RPMI7951 (cell line): ENCODE data around the gene HOXA13. TPM values are rescaled to one million over a fixed set of nuclear protein-coding genes. Genes with fewer than 3 reads are reported as not detected.

Source experiments
- DNase-seq: peaks from one replicate; pipeline ENCODE4 v3.0.0-alpha.2; 2012; ENCODE audit warnings: low read depth
- total RNA-seq: library from RNA; depleted of rRNA; stranded (reverse); fragments of >200 nt; shearing (Covaris generic); gene quantifications from 2 replicates; pipeline ENCODE4 v1.2.3, GENCODE V29; 2014

HOXA13 gene
- total RNA-seq, 1 experiment from 2014 or later: 2.3 TPM

DNA sequence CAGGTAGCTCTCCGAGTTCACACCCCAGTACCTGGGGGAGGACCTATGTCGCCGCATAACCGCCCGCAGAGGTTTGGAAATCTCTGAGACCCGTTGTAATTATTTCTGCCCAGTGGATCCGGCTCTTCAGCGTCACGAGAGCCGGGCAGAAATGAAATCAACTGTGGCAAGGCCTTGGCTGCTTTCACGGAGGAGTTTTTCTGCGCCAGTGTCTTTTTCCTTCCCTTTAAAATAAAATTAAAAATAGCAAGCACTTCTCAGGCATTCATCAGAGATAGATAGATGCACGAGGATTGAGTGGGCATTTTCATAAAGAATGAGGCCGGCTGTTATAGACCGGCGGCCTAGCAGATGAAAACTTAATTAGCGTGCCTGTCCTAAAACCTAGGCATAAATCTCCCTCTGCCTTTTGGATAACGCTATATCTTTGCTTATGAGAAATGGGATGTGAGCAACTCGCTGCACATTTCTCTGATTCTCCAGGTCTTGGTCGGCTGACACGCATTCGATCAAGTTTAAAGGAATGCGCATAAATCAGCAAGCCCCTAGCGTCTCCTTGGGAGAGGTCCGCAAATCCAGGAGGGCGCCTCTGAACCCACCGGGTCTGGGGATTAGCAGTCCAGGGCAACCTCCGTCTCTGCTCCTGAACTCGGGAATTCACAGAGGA lies 6.4 kb downstream of the HOXA13 start:
- DNase-seq: no peak

DNA sequence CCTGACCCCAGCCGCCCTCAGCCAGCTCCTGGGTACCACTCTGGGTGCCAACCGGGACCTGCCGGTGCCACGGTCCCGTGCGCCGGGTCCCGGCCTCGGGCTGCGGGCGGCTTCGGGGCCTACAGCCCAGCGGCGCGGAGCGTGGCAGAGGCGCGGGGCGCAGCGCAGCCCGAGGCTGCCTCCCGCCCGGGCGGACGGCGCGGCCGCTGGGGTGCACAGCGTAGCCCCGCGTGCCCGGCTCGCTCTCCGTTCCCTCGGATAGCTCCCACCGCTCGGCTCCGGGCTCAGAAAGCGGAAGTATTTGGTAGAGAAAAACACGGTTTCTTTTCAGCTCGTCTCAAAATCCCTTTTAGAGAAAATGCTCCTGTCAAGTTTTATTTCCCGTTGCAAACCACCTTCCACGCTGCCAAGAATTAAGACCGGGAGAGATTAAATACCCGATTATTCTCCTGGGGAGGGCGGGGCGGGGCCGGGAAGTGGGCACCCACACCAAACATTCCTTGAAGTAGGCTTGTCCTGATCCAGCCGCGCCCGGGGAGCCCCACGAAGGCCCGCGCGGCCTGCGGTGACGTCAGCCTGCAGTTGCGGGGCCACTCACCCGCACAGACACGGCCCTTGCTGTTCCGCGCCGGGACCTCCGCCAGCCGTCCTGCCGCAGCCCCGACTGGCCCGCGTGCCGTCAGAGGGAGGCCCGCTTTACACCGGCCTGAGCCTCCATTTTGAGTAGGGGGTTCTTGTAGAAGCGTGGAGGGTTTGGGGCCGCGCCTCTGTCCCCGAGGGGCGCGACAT lies 7.2 kb downstream of the HOXA13 start:
- DNase-seq: no peak

DNA sequence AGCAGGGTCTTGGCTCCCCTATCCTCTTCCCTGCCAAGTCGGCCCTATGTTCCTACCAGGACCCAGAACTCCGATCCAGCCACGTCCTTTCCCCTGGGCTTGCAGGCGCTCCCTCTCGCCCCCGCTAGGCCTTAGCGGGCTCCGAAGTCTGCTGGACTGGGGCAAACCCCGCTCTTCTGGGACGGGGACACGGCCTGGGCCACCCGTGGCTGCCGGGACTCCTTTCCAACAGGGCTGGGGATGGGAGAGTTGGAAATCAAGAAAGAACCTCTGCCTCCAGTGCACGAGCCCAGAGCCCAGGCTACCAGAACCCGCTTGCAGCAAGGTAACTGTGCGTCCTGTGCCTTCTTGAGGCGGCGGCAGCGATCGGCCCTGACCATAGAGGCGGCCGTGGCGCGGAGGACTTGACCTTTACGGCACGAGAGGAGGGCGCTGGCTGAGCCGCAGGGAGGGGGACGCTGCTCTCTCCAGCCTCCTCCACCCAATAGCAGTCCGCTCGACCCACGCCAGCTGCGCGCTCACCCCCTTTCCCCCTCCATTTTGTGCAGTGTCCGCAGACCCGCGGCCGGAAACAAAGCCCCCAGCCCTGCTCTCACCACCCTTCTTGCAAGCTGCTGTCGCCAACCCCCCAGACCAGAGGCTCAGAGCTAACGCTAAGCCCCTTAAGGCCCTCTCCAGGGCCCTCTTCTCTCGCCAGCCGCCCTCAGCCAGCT lies 7.9 kb downstream of the HOXA13 start:
- DNase-seq: no peak

DNA sequence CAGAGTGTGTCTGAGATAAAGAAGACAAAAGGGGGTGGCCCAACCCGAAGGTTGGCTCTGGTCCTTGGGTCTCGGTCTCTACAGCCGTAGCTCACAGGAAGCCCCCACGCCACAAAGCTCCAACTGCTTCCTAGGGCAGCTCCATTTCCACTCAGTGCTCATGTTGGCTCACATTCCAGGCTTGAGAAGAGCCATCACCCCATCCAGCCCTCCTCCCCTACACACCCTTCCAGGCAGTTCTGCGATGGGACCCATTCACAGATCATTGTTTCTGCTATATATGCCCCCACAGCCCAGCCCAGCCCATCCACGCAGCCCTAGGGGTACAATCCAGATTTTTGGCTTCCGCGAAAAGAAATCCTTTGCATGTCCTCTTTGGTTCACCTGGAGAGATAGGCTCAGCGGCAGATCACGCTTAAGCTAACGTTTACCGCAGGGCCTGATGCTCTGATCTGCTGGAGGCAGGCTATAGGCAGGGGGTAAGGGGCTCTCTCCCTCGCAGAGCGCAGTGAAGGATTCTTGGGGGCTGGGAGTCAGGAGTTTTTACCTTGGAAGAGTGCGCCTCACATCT lies 8.6 kb downstream of the HOXA13 start:
- no peak for DNase-seq

DNA sequence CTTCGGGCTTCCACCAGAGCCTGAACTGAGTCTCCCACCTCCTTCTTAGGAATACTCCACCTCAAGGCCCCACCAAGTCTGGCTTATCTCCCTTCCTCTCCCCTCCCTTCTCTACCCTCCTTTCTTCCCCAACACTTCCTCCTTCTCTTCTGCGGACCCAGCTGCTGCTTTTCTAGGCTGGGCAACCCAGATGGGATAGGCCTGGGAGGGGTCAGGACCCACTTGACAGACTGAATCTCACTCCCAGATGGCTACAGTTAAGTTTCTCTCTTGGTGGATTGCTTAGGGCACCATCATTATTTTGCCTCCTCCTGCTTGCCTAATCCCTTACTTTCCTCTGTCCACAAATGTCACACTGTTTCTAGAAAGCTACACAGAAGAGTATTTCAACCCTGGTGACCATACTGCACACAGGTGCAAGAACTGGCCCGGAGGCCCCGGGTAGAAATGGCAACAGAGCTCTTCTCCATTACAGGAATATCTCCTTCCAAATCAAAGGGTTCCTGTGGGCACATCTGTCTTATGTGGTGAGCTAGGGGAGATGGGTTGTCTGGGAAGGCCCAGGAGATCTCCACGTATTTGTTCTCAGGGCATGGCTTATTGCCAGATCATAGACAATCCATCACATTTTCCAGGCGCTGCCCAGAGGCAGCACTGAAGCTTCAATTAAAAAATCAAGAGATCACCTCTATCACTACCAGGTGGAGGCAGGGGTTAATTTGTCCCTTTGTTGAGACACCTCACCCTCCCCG lies 9.7 kb downstream of the HOXA13 start:
- no peak for DNase-seq

DNA sequence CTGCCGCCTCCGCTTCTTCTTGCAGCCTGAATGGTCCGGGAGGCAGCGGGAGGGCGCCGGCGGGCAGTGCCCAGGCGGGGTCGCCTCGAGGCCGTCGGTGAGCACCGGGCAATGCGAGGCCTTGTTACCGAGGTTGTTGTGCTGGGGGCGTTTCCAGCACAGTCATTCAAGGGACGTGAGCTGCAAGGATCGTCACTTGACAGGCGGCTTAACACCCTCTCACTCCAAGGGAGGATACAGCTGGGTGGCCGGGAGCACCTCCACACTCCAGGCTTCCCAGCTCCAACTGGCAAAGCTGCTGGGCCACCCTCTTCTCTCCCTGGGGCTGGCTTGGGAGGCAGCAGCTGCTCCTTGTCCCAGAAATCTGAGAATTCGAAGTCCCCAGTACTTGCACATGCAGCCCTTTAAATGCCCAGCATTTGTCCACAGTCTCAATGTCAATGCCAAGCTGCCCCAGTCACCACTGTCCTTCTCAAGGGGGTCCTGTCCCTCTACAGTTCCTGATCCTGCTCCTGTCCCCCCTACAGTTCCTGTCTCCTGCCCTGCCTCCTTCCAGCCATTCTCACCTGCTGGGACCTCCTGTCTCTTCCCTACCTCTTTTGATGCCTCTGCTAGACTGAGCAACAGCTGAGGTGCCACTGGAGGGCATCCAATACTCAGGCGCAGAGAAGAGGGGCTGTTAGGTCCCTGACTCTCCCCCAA lies 10.4 kb downstream of the HOXA13 start:
- DNase-seq: no peak

DNA sequence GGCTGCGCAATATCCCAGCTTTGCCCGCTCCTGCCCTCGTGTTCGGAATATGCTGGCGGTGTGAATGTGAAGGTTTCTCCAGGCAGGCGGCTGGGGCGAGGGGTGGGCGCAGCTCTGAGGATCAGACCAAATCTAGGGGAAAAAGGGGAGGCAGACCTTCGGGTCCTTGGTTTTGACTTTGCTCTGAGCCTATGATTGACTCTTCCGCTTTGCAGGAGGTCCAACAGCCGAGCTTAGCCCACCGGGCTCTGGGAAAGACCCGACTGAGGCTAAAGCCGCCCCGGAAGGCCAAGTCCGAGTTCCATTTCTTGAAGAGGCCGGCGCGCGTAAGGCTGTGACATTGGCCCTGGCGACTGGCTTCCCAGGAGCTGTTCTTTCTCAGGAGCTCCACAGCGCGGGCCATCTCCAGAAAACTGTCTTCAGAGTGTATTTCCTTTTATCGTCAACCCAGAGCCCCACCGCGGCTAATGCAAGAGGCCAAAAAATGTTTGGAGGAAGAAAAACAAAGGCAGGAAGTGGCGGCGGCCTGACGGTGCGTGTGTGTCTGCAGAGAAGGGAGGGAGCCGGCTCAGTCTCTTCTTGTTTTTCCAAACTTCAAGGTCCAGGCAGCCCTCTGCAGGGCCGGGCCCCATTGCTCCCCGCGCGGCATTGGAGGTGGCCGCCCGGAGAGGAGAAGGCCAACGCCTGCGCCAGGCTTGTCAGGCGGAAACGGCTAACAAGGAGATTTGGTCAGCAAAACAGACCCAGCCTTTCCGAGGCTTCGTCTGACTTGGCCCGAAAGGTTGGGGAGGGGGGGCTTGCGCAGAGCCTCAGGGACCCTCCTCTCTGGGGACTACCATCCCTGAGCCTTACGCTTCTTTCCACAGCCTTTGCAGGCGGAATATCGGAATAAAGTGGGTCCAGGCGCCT lies 11.3 kb downstream of the HOXA13 start:
- no peak for DNase-seq

DNA sequence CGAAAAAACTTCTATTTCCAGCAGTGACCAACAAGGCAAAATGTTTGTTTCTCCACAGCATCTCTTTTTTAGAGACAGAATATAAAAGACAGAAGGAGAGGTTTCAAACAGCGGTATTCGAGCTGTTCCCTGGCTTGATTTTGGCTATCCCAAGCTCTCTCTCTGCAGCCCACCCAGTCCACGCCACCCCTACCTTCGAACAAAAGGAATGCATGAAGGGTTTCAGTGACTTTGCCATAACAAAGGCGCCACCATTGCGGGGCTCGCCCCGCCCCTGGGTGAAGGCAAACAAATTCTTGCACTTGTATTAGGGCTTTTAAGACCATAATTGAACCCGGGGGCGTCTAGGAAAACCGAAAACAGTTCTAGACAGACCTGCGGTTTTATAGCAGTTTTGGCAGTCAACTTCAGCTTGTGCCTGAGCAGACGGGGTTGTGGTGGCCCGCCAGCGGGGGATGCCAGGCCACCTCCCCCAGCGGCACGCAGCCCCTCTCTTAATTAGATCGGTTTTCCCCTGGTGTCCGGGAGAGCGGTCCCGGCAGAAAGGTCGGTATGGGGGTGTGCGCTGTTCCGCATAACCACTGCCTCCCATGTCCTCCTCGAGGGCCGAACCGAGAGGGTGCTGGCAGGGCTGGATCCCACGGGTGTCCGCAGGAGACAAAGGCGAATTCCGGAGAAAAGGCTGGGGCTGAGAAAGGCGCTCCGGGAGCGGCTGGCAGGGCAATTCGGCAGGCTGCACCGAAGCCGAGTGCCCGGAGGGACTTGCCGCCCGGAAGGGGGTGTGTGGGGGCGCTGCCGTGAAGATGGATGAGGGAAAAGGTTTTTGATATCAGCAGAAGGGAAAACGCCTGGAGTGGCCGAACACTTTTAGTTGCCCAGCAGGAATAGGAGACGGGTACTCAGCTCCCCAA lies 12.2 kb downstream of the HOXA13 start:
- DNase-seq: peak; percentile 28

DNA sequence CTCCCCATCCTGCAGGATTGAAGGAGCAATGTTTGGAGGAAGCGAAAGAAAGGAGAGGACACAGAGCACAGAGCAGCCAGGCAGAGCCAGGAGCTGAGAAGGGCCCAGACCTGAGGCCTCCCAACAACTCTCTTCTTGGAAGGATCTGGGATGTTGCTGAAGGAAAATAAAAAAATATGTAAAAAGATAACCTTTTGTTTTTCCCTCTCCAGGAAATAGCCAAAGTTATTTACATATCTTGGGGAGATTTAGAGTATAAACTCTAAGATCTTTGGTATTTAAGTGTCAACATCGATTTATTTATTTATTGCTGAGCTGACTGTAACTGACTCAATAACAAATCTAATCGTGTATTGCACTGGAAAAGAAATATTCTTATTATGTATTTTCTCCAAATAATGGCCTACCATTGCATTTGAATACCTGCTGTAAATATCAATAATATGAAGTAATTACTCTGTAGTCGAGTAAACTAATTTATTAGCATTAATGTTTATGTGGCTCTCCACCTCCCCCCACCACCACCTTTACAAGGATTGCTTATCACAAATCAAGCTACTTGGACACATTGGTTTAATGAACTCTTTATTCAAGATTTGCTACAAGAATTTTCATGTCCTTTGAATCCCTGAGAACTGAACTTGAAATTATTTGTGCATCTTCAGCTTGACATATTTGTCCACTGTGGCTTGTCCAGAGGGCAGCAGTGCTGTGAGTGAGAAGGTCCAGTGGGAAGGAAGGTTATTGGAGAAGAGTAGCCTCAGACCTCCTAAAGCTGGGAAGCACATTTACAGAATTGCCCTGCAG lies 13.0 kb downstream of the HOXA13 start:
- peak; percentile 34 for DNase-seq

DNA sequence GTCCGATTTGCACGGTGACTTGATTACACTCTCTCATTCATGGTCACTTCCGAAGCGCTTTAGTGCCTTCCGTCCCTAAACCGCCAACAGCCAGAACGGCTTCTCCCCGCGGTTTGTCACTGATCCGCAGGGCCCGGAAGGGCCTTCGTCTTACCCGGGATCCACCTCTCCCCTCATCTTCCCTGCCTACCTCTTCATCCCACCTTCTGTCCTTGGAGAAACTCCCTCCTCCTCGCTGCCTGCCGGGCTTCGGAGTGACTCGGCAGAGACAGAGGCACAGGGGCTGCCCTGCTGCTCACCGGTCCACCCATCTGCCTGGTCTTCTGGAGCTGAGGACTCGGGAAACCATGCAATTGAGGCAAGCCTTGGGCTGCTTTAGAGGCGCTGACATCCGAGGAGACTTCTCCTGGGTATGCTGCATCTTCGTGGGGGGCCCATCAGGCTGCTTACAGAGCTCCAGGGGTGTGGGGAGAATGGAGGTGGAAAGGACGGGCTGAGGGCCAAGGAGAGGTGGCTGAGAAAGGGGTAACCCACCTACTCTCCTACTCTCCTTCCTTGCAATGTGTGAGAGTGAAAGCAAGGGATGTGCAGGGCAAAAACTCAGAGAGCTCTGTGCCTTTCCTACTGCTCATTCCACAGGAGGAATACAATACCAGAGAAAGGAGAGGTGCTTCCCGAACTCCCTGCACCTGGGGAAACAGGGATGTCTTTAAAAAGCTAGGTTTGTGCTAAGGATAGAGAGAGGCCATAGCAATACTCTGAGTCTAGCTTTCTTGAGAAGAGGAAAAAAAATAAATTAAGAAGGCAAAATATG lies 13.8 kb downstream of the HOXA13 start:
- no peak for DNase-seq

DNA sequence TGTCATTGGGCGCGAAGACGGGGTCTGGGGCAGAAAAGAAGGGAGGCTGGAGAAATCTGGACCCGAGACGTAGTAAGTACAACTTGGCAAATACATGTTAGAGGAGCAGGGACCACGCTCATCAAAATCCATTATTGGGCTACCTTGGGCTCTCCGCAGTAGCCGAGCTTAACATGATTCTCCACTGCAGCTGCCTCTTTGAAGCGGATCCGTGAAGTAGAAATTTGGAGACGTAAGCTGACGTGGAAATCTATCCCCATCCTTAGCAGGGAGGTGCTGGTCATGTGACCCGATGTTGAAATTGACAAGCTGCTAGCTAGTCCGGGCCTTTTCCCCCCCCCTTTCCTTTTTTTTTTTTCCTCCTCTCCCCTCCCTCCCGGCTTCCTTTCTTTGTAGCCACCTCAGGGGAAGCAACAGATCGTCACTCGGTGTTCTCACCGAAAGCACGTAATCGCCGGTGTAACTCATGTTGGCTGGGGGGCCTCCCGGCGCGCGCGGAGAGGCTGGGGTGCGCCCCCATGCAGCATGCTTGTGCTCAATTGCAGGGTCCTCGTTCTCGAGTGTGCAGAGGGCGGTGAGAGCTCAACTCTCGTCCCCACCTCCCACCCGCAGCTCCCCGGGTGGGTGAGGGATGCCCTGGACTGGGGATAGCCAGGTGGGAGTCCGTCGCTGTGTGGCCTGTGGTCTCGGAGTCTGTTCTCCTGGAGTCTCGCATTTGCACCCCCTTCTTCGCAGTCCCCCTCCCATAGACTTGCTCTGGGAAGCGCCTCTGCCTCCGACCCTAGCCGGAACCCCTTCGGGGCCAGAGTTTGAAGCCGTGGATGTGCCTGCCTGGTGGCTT lies 14.7 kb downstream of the HOXA13 start, which contains the start of gene HOXA11:
TSS of gene HOXA11 (minus strand) at position 220 of the 841 bp plus-strand sequence. CDS start at position 132, 88 bp downstream.
- no peak for DNase-seq

DNA sequence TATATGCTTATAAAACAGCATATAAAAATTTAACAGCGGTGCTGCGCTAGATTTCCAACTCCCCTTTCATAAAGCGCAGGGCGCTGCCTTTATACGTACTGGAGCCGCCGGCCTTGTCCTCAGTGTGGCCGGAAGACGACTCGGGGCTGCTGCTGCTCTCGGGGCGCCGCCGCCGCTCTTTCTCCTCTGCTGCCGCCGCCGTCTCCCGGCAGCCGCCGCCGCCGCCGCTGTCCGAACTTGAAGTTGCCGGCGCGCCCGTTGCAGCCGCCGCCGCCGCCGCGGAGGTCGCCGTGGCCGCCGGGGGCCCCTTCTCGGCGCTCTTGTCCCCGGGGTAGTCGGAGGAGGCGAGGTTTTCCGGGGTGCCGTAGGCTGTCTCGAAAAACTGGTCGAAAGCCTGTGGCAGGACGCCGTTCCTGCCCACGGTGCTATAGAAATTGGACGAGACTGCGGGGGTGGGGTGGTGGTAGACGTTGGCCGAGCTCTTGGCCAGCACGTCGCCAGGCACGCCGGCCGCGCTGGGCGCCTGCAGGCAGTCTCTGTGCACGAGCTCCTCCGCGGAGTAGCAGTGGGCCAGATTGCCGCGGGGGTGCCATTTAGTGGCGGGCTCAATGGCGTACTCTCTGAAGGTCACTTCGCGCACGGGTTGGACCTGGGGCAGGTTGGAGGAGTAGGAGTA lies 15.4 kb downstream of the HOXA13 start:
- DNase-seq: peak; percentile 67

DNA sequence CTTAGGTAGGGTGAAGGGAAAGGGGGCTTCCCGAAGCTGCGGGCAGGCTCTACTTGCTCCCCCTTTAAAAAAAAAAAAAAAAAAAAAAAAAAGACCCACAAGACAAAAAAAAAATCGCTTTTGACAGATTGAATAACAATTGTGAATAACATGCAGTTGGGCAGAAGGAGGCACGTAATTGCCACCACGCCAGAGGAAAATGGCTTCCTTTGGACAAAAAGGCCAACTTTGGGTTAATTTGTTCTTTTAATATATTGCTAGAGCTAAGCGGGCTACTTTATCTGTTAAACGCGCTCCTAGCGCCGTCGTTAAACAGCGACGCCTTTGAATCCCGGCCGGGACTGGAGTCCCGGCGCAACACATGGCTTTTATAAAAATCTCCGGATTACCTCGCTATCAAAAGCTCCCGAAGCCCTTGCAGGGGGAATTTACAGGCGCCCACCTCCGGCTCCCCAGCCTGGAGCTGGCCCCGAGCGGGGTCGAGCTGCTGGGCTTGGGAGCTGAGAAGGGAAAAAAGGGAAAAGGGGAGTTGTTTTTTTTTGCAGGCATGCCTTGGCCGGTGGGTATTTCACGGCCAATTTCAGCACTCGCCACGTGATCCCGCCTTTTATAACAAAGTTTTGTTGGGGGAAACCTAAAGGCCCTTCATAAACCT lies 16.1 kb downstream of the HOXA13 start:
- DNase-seq: peak; percentile 59

DNA sequence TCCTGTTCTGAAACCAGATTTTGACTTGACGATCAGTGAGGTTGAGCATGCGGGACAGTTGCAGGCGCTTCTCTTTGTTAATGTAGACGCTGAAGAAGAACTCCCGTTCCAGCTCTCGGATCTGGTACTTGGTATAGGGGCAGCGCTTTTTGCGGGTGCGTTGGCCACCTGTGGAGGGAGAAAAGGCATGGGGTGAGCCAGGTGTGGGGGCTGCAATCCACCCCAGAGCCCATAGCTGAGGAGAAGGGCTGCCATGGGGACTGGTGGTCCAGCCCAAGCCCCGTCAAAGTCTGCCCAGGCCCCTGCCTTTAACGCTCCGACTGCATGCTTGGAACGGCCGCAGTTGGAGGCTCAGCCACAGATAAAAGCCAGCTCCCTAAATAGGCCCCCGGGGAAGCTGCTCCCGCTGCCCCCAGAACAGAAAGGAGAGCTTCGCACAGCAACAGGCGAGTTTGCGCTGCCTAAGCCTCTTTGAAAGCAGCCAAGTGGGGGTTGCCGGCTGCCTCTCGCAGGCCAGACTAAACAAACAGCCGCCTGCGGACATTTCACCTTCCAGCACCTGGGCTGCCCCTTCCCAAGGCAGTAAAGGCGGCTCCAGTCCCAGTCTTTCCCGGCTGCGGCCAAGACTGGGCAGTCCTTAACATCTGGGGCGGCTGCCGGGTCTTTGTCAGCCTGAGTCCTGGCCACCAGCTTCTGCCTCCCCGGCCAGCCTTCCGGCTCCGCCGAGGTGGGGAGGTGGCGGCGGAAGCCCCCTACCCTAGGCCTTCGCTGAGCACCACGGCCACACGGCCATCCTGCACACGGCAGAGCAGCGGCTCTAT lies 16.8 kb downstream of the HOXA13 start:
- DNase-seq: no peak
